GM21381 (cell line): Measurements from ENCODE around the gene LGALS14.
"Not testable (repeated sequence)": the region's sequence is repeated elsewhere in the genome, so short reads cannot be mapped to it uniquely, and the experiment has no call there.

Experiments
- ATAC-seq: cut with Tn5 transposase; IDR thresholded peaks from one replicate; pipeline ENCODE4 v1.9.1; 2021; ENCODE audit warnings: mild to moderate bottlenecking, moderate library complexity; ENCODE audit not compliant: unreplicated experiment

LGALS14 gene

GRCh38 chr19:39704181-39705044 lies at the start of gene LGALS14:
TSS of gene LGALS14 (plus strand) at chr19:39704481. CDS start at chr19:39704529, 48 bp downstream.
- ATAC-seq: no peak

GRCh38 chr19:39655613-39656012 lies 48.7 kb upstream of the LGALS14 start, which contains the start of gene LGALS16:
TSS of gene LGALS16 (plus strand) at chr19:39655913. CDS start at chr19:39655962, 49 bp downstream.
- ATAC-seq: no peak

DNA sequence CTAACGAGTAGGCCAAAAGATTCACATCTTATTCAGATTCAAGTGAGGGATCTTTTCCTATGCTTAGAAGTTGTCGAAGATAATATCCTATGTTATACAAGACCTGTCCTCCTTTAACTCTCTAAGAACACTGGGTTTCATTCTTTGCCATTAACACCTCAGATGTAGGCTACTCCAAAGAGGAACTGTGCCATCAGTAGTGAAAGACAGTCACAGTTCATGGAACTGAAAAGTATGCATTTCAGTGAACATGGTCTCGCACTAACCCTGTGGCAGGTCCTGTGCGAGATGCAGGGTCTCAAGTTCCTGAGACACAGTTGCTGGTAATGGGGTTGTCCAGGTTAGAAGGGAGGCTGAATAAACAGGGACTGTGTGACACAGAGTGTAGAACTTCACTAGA lies 44.5 kb upstream of the LGALS14 start:
- no peak for ATAC-seq

- no peak for ATAC-seq
Measured at GRCh38 chr19:39660661-39661060, 43.6 kb upstream of the LGALS14 start.

DNA sequence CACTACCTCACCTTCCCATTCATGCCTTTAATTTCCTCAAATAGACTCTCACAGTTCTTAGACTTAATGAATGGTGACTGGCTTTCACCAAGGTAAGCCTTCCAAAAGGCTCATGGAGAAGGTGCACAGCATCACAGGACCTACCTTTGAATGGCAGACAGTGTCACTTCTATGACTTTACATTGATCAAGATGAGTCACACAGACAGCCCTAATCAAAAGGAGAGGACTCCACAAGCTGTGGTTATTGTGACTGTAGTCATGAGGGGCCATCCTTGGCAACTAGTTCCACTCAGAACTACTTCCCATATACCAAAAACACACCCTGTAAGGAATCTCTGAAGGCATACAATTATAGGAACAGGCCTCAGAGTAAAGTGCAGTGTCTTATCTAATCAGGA lies 42.7 kb upstream of the LGALS14 start:
- ATAC-seq: no peak

DNA sequence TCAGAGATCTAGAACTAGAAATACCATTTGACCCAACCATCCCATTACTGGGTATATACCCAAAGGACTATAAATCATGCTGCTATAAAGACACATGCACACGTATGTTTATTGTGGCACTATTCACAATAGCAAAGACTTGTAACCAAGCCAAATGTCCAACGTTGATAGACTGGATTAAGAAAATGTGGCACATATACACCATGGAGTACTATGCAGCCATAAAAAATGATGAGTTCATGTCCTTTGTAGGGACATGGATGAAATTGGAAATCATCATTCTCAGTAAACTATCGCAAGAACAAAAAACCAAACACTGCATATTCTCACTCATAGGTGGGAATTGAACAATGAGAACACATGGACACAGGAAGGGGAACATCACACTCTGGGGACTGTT lies 34.4 kb upstream of the LGALS14 start:
- not testable (repeated sequence) for ATAC-seq

GRCh38 chr19:39670998-39671397 lies 33.3 kb upstream of the LGALS14 start:
- ATAC-seq: no peak

GRCh38 chr19:39671739-39672363 lies 32.4 kb upstream of the LGALS14 start:
- no peak for ATAC-seq

DNA sequence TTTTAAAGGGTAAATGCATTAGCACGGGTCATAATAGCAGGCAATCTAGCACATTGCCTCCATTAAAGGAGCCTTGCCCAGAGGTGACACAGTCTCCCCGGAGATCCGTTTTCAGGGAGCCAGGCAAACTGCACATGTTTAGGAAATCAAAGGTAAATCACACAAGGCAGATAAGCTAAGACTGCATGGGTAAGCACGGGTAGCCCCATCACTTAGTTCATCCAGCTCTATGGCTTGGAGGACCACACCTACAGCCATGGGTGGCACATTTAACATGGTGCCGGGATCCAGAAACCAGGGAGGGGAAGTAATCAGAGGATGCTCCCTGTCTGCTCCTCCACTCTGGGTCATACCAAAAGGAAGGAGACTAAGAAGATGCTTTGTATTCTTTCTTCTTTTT lies 31.8 kb upstream of the LGALS14 start:
- ATAC-seq: no peak

DNA sequence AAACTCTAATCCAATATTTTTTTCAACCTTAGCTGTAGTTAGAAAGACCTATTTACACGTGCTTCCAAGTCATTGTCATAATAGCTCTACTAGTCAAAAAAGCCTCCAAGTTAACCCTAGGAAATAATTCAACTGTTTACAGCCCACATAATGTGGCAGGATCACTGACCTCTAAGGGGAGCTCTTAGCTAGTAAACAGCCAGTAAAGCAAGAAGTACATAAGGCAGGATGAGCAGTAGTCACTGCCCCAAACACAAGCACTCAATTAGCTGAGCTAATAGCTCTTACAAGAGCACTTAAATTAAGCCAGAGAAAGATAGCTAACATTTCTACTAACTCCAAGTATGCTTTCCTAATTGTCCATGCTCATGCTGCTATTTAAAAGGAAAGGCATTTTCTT lies 30.4 kb upstream of the LGALS14 start:
- not testable (repeated sequence) for ATAC-seq

DNA sequence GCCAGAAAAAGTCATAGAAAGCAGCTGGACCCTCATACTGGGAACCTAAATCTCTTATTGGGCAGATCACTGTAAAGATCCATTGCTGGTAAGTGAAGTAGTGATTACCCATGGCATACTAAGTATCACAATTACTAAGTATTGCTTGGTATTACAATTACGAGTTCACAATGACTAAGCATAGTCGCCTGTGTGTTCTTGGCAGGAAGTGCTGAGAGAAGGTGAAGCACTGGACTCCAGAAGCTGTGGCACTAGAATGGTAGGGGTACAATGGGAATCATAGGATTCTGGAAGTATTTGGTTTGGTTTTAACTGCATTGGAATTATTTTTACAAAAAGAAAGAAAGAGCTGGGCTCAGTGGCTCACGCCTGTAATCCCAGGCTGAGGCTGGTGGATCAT lies 28.3 kb upstream of the LGALS14 start:
- ATAC-seq: no peak

- ATAC-seq: no peak
Measured at GRCh38 chr19:39677961-39678889, 26.1 kb upstream of the LGALS14 start.

- peak; percentile 64 for ATAC-seq
Measured at GRCh38 chr19:39679056-39679790, 25.1 kb upstream of the LGALS14 start.

GRCh38 chr19:39679791-39680168 lies 24.5 kb upstream of the LGALS14 start:
- peak; percentile 18 for ATAC-seq

DNA sequence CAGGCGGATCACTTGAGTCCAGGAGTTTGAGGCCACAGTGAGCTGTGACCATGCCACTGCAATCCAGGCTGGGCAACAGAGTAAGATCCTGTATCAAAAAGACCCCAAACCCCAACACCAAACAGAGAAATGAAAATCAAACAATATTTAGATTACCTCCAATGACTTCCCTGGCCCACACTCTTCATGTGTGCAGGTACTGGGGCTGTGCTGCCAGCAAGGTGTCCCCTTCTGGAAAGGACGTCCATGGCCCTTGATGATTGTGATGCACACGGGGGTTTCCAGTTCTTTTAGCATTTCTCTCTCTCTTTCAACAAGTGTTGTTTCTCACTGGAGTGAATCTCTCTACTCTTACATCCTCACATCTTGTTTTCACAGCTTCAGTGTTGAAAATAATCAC lies 23.7 kb upstream of the LGALS14 start:
- ATAC-seq: no peak

DNA sequence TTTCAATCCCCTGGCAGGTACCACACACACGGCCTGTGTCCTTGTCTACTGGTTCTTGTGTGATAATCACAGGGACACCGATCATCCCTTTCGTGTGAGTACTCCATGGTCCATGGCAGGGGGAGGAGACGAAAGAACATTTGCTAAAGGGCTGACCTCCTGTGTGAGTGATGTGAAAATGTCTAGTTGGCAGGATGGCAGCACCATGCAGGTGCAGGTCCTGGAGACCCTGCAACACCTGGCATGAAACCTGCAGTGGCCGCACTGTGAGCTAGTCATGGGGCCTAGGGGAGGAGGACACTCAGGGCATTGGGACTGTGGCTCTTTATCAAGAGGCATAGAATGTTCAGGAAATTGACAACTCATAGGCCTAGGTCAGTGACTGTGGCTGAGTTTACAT lies 22.9 kb upstream of the LGALS14 start:
- ATAC-seq: no peak

- ATAC-seq: no peak
Measured at GRCh38 chr19:39684267-39684666, 20.0 kb upstream of the LGALS14 start.

DNA sequence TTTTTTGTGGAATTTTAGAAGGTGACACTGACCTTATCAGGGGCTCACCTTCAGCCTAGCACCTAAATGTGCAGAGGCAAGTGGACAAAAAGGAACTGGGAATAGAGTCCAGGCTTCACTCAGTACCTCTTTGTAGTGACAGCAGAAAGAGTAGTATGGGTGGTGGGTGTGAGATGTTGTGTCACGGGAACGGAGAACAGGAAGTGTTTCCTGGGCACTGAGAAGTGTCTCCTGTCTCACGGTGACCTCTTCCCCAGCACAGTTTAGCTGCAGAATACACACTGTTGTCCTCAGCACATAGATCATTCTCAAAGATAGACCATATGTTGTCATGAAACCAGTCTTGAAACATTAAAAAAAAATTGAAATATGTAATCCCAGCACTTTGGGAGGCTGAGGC lies 17.5 kb upstream of the LGALS14 start:
- no peak for ATAC-seq

DNA sequence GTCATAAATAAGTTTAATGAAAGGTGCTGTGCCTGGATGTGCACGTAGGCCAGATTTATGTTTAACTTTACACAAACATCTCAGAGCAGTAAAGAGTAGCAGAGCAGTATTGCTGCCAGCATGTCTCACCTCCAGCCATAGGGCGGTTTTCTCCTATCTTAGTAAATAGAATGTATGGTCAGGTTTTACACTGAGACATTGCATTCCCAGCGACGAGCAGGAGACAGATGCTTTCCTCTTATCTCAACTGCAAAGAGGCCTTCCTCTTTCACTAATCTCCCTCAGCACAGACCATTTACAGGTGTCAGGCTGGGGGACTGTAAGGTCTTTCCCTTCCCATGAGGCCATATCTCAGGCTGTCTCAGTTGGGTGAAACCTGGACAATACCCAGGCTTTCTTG lies 15.6 kb upstream of the LGALS14 start:
- not testable (repeated sequence) for ATAC-seq

DNA sequence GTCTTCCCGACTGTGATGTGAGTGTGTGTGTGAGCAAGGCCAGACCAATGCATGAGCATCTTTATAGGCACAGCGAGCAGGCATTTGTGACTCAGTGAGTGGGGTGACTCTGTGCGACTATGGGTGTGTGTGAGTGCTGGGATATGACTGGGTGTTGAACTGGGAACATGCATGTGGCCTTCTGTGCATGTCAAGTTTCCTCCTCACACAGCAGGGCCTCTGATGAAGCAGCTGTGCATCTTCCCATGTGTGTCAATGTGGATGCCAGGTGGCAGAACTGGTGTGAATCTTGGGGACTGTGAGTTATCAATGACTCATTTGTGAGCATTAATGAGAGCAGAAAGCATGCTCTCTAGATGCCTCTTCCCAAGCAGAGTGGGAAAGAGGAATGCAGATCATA lies 12.1 kb upstream of the LGALS14 start:
- ATAC-seq: no peak

GRCh38 chr19:39692822-39693221 lies 11.5 kb upstream of the LGALS14 start:
- no peak for ATAC-seq
